Measurements from ENCODE around the gene FRMPD1.
"Not testable (repeated sequence)": the region's sequence is repeated elsewhere in the genome, so short reads cannot be mapped to it uniquely, and the experiment has no call there.

FRMPD1 gene

DNA sequence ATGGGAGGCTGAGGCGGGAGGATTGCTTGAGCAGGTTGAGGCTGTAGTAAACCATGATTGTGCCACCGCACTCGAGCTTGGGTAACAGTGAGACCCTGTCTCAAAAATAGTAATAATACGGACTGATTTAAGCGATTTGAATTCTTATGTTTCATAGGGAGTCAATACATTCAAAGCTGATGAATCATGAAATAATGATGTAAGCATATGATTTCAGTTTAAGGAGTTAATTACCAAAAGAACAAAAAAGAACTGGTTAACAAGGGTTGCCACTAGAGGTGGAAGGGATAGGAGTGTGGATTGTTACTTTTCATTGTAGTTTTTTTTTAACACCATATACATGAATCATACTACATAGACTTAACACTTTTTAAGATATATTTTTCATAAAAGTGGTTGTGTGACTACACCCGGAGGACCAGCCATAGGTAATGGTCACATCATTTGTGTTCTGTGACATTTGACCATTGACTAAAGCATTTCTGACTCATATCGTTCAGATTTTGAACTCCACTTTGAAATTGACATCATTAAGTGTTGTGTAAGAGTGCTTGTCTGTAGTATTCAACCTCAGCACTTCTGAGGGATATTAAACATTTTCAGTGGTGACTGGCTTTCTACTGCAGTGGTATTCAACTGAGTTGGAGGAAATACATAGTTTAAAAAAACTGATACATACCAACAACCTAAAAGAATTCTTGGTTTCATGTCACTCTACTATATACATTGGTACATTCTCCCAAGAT lies 109.8 kb downstream of the FRMPD1 start:
- no peak for DNase-seq
- intact Hi-C loops (cut with DNase I): no loop called here

GRCh38 chr9:37761511-37761910 lies 110.8 kb downstream of the FRMPD1 start:
- intact Hi-C loops (cut with DNase I): no loop called here
- DNase-seq: no peak

GRCh38 chr9:37765263-37765662 lies 114.5 kb downstream of the FRMPD1 start:
- DNase-seq; intact Hi-C loops (cut with DNase I): not testable (repeated sequence)

DNA sequence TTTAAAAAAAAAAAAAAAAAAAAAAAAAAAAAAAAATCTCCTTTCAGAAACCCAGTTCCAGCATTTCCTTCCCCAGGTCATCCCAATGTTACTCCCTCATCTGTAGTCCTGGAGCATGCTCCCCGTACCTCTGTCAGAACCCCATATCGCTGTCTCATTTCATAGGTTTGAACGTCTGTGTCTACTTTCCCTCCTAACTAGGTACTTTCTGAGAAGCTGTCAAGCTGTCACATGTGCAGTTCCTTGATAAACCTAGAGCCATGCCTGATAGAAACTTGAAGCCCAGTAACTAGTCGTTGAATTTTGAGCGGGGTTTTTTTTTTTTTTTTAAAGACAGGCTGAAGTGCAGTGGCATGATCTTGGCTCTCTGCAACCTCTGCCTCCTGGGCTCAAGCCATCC lies 118.6 kb downstream of the FRMPD1 start:
- intact Hi-C loops (cut with DNase I): no loop called here
- DNase-seq: no peak

GRCh38 chr9:37769995-37770394 lies 119.2 kb downstream of the FRMPD1 start:
- intact Hi-C loops (cut with DNase I): no loop called here
- no peak for DNase-seq

- DNase-seq: no peak
- intact Hi-C loops (cut with DNase I): no loop called here
These were observed 124.6 kb downstream of the FRMPD1 start for GRCh38 chr9:37775216-37775919.

DNA sequence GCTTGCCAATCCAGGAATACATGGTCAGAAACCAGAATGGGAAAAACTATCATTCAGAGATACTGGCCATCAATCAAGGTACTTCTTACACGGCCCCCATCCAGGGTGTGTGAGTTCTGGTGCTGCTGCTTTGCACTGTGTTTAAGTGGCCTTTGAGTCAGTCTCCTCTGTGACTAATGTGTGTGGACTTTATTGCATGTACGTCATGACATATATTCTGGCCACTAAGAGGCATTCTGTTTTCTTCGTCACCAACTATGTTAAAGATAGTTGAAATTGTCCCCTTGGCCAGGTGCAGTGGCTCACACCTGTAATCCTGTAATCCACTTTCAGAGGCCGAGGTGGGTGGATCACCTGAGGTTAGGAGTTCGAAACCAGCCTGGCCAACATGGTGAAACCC lies 125.6 kb downstream of the FRMPD1 start:
- intact Hi-C loops (cut with DNase I): no loop called here
- no peak for DNase-seq

GRCh38 chr9:37778534-37778933 lies 127.8 kb downstream of the FRMPD1 start:
- intact Hi-C loops (cut with DNase I): no loop called here
- no peak for DNase-seq

- intact Hi-C loops (cut with DNase I): loop anchor here (10.0 kb wide), 1 partner anchor 189 kb away; the partner anchor contains the start of gene TOMM5
- DNase-seq: no peak
These were observed 133.5 kb downstream of the FRMPD1 start for GRCh38 chr9:37784291-37784615.

GRCh38 chr9:37784616-37785483 lies 134.1 kb downstream of the FRMPD1 start, which contains the start of gene EXOSC3:
Gene EXOSC3, minus strand, starts transcription at chr9:37785064. Its CDS starts 20 bp downstream, at chr9:37785044.
- intact Hi-C loops (cut with DNase I): loop anchor here (1.0 to 10.0 kb wide), 2 partner anchors 15 to 190 kb away; partner anchors contain the start of genes DCAF10 and TOMM5
- DNase-seq: peak; percentile 85 to 97 (median 92)

DNA sequence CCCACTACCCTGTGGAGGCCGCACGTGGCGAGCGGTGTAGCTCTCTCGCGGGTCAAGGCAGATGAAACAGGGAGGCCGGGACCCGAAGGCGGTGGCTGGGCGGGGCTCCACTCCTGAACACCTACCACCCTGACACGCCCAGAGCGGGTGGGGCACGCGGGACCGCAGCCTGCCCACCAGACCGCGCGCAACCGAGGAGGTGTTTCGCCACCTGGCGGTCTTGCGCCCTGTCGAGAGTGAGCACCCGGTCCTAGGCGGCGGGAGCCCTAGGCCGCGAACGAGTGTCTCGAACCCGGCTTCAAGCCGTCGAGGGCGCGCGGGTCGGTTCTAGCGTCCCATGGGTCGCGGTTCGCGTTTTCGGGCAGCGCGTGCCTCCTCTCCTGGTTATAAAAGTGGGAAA lies 136.3 kb downstream of the FRMPD1 start:
- intact Hi-C loops (cut with DNase I): loop anchor here (10.0 kb wide), 1 partner anchor 192 kb away; the partner anchor contains the start of gene TOMM5
- DNase-seq: no peak

DNA sequence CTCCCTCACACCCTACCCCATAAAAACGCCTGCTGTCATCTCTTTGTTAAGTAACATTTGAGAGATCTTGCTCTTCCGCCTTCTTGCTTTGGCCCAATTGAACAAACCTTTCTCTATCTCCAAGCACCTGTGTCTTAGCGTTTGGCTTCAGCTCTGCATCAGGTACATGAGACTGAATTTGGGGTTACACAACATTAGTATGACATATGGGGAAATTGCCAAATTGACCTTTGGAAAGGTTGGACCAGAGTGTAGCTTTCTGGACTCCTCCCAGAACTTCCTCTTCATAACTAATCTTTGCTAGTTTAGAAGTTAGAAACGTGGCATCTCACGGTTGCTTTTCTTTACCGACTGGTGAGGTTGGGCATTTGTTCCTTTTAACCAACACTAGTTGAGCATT lies 137.6 kb downstream of the FRMPD1 start:
- intact Hi-C loops (cut with DNase I): loop anchor here (10.0 kb wide), 1 partner anchor 194 kb away; the partner anchor contains the start of gene TOMM5
- DNase-seq: no peak

GRCh38 chr9:37790096-37790495 lies 139.3 kb downstream of the FRMPD1 start:
- no peak for DNase-seq
- intact Hi-C loops (cut with DNase I): no loop called here

DNA sequence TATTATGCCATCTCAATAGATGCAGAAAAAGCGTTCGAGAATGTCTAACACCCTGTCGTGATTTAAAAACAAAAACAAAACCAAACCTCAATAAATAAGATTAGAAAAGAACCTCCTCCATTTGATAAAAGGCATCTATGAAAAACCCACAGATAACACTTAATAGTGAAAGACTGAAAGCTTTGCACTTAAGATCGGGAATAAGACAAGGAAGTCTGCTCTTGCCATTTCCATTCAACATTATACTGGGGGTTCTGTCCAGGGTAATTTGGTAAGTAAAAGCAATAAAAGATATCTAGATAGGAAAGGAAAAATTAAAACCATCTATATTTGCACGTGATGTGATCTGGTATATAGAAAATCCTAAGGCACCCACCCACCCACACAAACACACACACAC lies 141.4 kb downstream of the FRMPD1 start:
- no peak for DNase-seq
- intact Hi-C loops (cut with DNase I): no loop called here

DNA sequence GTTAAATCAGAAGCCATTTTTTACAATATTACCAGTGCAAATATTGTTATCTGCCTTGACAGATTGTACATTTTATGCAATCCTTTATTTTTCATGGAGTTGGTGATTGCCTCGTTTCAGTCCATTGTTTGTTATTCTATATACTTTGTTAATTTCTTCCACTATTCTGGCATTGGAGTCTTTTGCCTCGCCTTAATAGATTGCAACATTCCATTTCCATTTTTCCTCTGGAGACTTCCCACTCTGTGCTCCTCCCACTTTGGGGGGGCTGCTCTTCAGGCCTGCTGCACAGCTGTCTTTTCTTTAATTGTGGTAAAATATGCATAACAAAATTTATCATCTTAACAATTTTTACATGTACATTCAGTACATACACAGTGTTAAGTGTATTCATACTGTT lies 145.5 kb downstream of the FRMPD1 start:
- intact Hi-C loops (cut with DNase I): no loop called here
- no peak for DNase-seq
